GM12801 (cell line): Measurements from ENCODE around the gene TMEM184A.

Source experiments
- CTCF ChIP-seq: IDR thresholded peaks from one replicate; pipeline ENCODE4 v1.5.1; 2011; ENCODE audit warnings: control low read depth; ENCODE audit not compliant: insufficient read length; ENCODE audit errors: extremely low read depth

TMEM184A gene

GRCh38 chr7:1558841-1559625 lies 3.0 kb upstream of the TMEM184A start:
- no peak for TF ChIP-seq CTCF

GRCh38 chr7:1558181-1558811 lies 2.3 kb upstream of the TMEM184A start:
- no peak for TF ChIP-seq CTCF

- TF ChIP-seq CTCF: no peak
These were observed 1.8 kb upstream of the TMEM184A start for GRCh38 chr7:1557771-1558170.

- TF ChIP-seq CTCF: no peak
These were observed 1.0 kb upstream of the TMEM184A start for GRCh38 chr7:1557006-1557405.

- TF ChIP-seq CTCF: no peak
These were observed 776 bp downstream of the TMEM184A start for GRCh38 chr7:1555046-1555812.

GRCh38 chr7:1554333-1555045 lies 1.5 kb downstream of the TMEM184A start:
- TF ChIP-seq CTCF: no peak

GRCh38 chr7:1553512-1554210 lies 2.3 kb downstream of the TMEM184A start:
- no peak for TF ChIP-seq CTCF
